HEK293 (cell line): ENCODE results near the gene ZNF587B.

Experiments
- CTCF ChIP-seq: fragments of 450-650 bp; formaldehyde crosslinking; IDR thresholded peaks from 2 replicates; pipeline ENCODE4 v1.5.1; 2016; ENCODE audit warnings: missing biosample characterization, missing genetic modification characterization
- ZNF274 ChIP-seq, 2 experiments: fragments of 200-500 bp in 1 of 2; fragments of 450-650 bp in 1 of 2; sonication (Bioruptor generic) in 1 of 2; formaldehyde crosslinking in 1 of 2; IDR thresholded peaks; 2 replicates each; pipeline versions ENCODE4 v1.5.1 to v1.6.1; 2014 to 2016; ENCODE audit warnings: borderline replicate concordance in 1 of 2, inconsistent platforms in 1 of 2, low read length in 1 of 2, missing biosample characterization in 1 of 2, missing genetic modification characterization in 1 of 2

- TF ChIP-seq CTCF (tag by site-specific recombination), result no peak
- no peak for TF ChIP-seq ZNF274 (IDR thresholded peaks at IDR 0.05; ENCODE audit: low read length)
- TF ChIP-seq ZNF274 (tag by site-specific recombination; IDR thresholded peaks at IDR 0.05; ENCODE audit: borderline replicate concordance), result no peak
Observed at GRCh38 chr19:57816652-57817051, 13.4 kb upstream of the ZNF587B start.
